ENCODE data around the gene RNF135.
"Not testable (repeated sequence)": the region's sequence is repeated elsewhere in the genome, so short reads cannot be mapped to it uniquely, and the experiment has no call there.

GRCh38 chr17:30979919-30980318 lies 9.1 kb downstream of the RNF135 start:
- TF ChIP-seq POLR2A (IDR thresholded peaks at IDR 0.05; ENCODE audit: low read depth, low read length); CEBPB (IDR thresholded peaks at IDR 0.05; ENCODE audit: low read depth, low read length); USF2 (IDR thresholded peaks at IDR 0.05; ENCODE audit: low read depth, low read length); RAD21 (IDR thresholded peaks at IDR 0.05; ENCODE audit: low read length); CTCF (conservative IDR thresholded peaks at IDR 0.05; ENCODE audit: low read depth, low read length); RFX5 (IDR thresholded peaks at IDR 0.05; ENCODE audit: low read depth, low read length): not testable (repeated sequence)

Data from IMR-90 (cell line).